IMR-90 (cell line): Measurements from ENCODE around the gene LHX5. TPM values are rescaled to one million over a fixed set of nuclear protein-coding genes. Genes with fewer than 3 reads are reported as not detected.

Experiments used
- ATAC-seq: fragments of 200-7000 bp; cut with Tn5 transposase; 2 replicates; pipeline ENCODE4 v1.9.1; 2020; ENCODE audit warnings: low read depth, mild to moderate bottlenecking, moderate library complexity
- BruUV-seq: library from RNA; stranded (reverse); fragments of 400-500 nt; replicated peaks from 2 replicates; lab custom pipeline; 2021; lab: Mats Ljungman, UMichigan
- CTCF ChIA-PET: fragments of 300-600 bp; formaldehyde crosslinking; extraction: SDS; loops from one replicate; lab custom pipeline; 2021; ENCODE audit warnings: antibody characterized with exemption; lab: Yijun Ruan, JAX
- POLR2A ChIA-PET: fragments of 300-600 bp; sonication (Branson Sonifier 250); formaldehyde crosslinking; loops from one replicate; lab custom pipeline; 2022; ENCODE audit warnings: antibody characterized with exemption; ENCODE audit not compliant: unreplicated experiment; lab: Charles Lee
- DNase-seq: peaks from one replicate; pipeline ENCODE4 v3.0.0; 2013
- H2AFZ ChIP-seq: replicated peaks from 2 replicates; pipeline ENCODE3; 2013; ENCODE audit warnings: low read length, mild to moderate bottlenecking; ENCODE audit not compliant: poor library complexity
- H2AK5ac ChIP-seq: 2 replicates; pipeline ENCODE4 v1.6.1; 2013; ENCODE audit warnings: low read depth, low read length, inconsistent platforms
- H2AK9ac ChIP-seq: replicated peaks from 2 replicates; pipeline ENCODE3; 2013; ENCODE audit warnings: mild to moderate bottlenecking, low read depth, low read length, moderate library complexity; ENCODE audit not compliant: poor library complexity
- H2BK120ac ChIP-seq: 2 replicates; pipeline ENCODE4 v1.6.1; 2013; ENCODE audit warnings: low read depth, low read length, inconsistent platforms
- H2BK15ac ChIP-seq: 3 replicates; pipeline ENCODE4 v1.6.1; 2013; ENCODE audit warnings: low read depth, low read length, inconsistent platforms
- H2BK20ac ChIP-seq: 2 replicates; pipeline ENCODE4 v1.6.1; 2013; ENCODE audit warnings: low read depth, mild to moderate bottlenecking, inconsistent platforms, low read length, moderate library complexity
- H2BK5ac ChIP-seq: 2 replicates; pipeline ENCODE4 v1.6.1; 2013; ENCODE audit warnings: mild to moderate bottlenecking, low read depth, low read length, inconsistent platforms; ENCODE audit not compliant: poor library complexity, severe bottlenecking
- H3K14ac ChIP-seq: replicated peaks from 2 replicates; pipeline ENCODE4 v1.6.1; 2013; ENCODE audit warnings: low read depth, low read length, inconsistent platforms
- H3K18ac ChIP-seq: 2 replicates; pipeline ENCODE4 v1.6.1; 2013; ENCODE audit warnings: low read depth, low read length, control low read depth
- H3K23ac ChIP-seq: 2 replicates; pipeline ENCODE4 v1.6.1; 2013; ENCODE audit warnings: low read depth, low read length, inconsistent platforms
- H3K27ac ChIP-seq: 2 replicates; pipeline ENCODE4 v1.5.1; 2013; ENCODE audit warnings: mild to moderate bottlenecking, control low read depth, low read length; ENCODE audit not compliant: insufficient read depth
- H3K27me3 ChIP-seq: 2 replicates; pipeline ENCODE4 v1.6.1; 2013; ENCODE audit warnings: low read length; ENCODE audit not compliant: control insufficient read depth, insufficient read depth
- H3K36me3 ChIP-seq: 2 replicates; pipeline ENCODE4 v1.6.1; 2013; ENCODE audit warnings: low read length, mixed read lengths; ENCODE audit not compliant: control insufficient read depth, insufficient read depth
- H3K4ac ChIP-seq: 2 replicates; pipeline ENCODE4 v1.6.1; 2013; ENCODE audit warnings: low read depth, low read length, inconsistent platforms
- H3K4me1 ChIP-seq: 2 replicates; pipeline ENCODE4 v1.6.1; 2013; ENCODE audit warnings: low read length, mixed read lengths; ENCODE audit not compliant: control insufficient read depth, insufficient read depth
- H3K4me2 ChIP-seq: 2 replicates; pipeline ENCODE4 v1.6.1; 2013; ENCODE audit warnings: low read depth, mild to moderate bottlenecking, control low read depth, low read length, moderate library complexity
- H3K4me3 ChIP-seq: 2 replicates; pipeline ENCODE4 v1.5.1; 2013; ENCODE audit warnings: low read depth, mild to moderate bottlenecking, control low read depth, low read length, moderate library complexity; ENCODE audit not compliant: insufficient read depth
- H3K56ac ChIP-seq: 2 replicates; pipeline ENCODE4 v1.6.1; 2013; ENCODE audit warnings: low read length, inconsistent platforms; ENCODE audit not compliant: insufficient read depth; ENCODE audit errors: extremely low read depth
- H3K79me1 ChIP-seq, 2 experiments: 2 replicates each; pipeline ENCODE4 v1.6.1; 2013; ENCODE audit warnings: low read length in 2 of 2, inconsistent platforms in 1 of 2, low read depth in 1 of 2
- H3K9ac ChIP-seq: 2 replicates; pipeline ENCODE4 v1.6.1; 2013; ENCODE audit warnings: low read depth, low read length, control low read depth
- H3K9me1 ChIP-seq: 2 replicates; pipeline ENCODE4 v1.6.1; 2013; ENCODE audit warnings: low read length, inconsistent platforms; ENCODE audit not compliant: insufficient read depth
- H3K9me3 ChIP-seq: 2 replicates; pipeline ENCODE4 v1.6.1; 2013; ENCODE audit warnings: low read length; ENCODE audit not compliant: control insufficient read depth, insufficient read depth
- H4K20me1 ChIP-seq: 2 replicates; pipeline ENCODE4 v1.6.1; 2013; ENCODE audit warnings: low read length, inconsistent platforms; ENCODE audit not compliant: insufficient read depth
- H4K5ac ChIP-seq: 2 replicates; pipeline ENCODE4 v1.6.1; 2013; ENCODE audit warnings: mild to moderate bottlenecking, low read depth, low read length, control low read depth
- H4K8ac ChIP-seq, 2 experiments: 2 replicates each; pipeline ENCODE4 v1.6.1; 2013; ENCODE audit warnings: low read depth in 2 of 2, low read length in 2 of 2, control low read depth in 1 of 2, inconsistent platforms in 1 of 2
- H4K91ac ChIP-seq: 2 replicates; pipeline ENCODE4 v1.6.1; 2013; ENCODE audit warnings: low read depth, low read length, inconsistent platforms; ENCODE audit not compliant: insufficient read depth
- CEBPB ChIP-seq: IDR thresholded peaks from 2 replicates; pipeline ENCODE4 v1.6.1; 2012; ENCODE audit warnings: low read depth, low read length, improper control_type of control experiment
- CHD1 ChIP-seq: IDR thresholded peaks from 2 replicates; pipeline ENCODE4 v1.6.1; 2012; ENCODE audit warnings: low read depth, low read length, improper control_type of control experiment
- RFX5 ChIP-seq: IDR thresholded peaks from 2 replicates; pipeline ENCODE4 v1.8.0; 2012; ENCODE audit warnings: low read depth, mild to moderate bottlenecking, low read length, moderate library complexity
- WGBS, 2 experiments: methylation state at CpG; one replicate each; pipeline versions ENCODE4 v1.1.5 to v1.1.7; 2013; ENCODE audit warnings: missing lambda C conversion rate in 2 of 2; ENCODE audit not compliant: insufficient read length in 1 of 2; ENCODE audit errors: extremely low coverage in 2 of 2; 5-methylcytosine and 5-hydroxymethylcytosine counted together
- dilution Hi-C: fragments of 300-500 bp; cut with HindIII; formaldehyde crosslinking; loops from one replicate; pipeline ENCODE4 v1.14.3; 2018; ENCODE audit warnings: low sequenced_read_pairs; ENCODE audit not compliant: unreplicated experiment
- in situ Hi-C: fragments of 300-500 bp; cut with MboI; formaldehyde crosslinking; loops from 3 replicates; pipeline ENCODE4 v1.14.3; 2019; ENCODE audit warnings: low sequenced_read_pairs, inconsistent platforms, mixed read lengths
- intact Hi-C: fragments of 100-400 bp; cut with micrococcal nuclease; formaldehyde crosslinking; loops from 2 replicates; pipeline ENCODE4 v1.10.0; 2022
- polyA plus RNA-seq, 3 experiments: library from polyadenylated mRNA; depleted of rRNA; stranded (reverse); fragments of >200 nt; gene quantifications; 2 replicates each; pipeline ENCODE4 v1.2.3, GENCODE V29; 2012; ENCODE audit warnings: low replicate concordance in 1 of 3
- total RNA-seq: library from RNA; depleted of rRNA; stranded (reverse); fragments of >200 nt; gene quantifications from 2 replicates; pipeline ENCODE4 v1.2.3, GENCODE V29; 2012

Gene LHX5
- total and polyA plus RNA-seq, 2 of the 4 experiments (the other 2 are of a cell fraction), result not detected

GRCh38 chr12:113449839-113450238 lies 21.8 kb downstream of the LHX5 start:
- no peak overlapping the region for H3K4me2 ChIP-seq
- H3K4me1 ChIP-seq, result no peaks in the 10 kb centered on the region
- intact Hi-C loops (no loop called here), in situ Hi-C loops (no loop called here), dilution Hi-C loops (no loop called here)
- H3K27me3 ChIP-seq, result peaks cover 3% of the 10 kb centered on the region; the same call in 1 of the 2 replicates
- H3K56ac ChIP-seq, result no peak overlapping the region
- no peak overlapping the region for H4K8ac ChIP-seq
- no peak for DNase-seq
- no peak overlapping the region for H3K27ac ChIP-seq
- no peaks in the 10 kb centered on the region for H3K79me1 ChIP-seq
- no peak overlapping the region for H4K5ac ChIP-seq
- no peaks in the 10 kb centered on the region for H3K9me1 ChIP-seq
- no peak overlapping the region for H2BK120ac ChIP-seq
- H3K23ac ChIP-seq, result no peak overlapping the region
- ATAC-seq, result no peak
- H3K4ac ChIP-seq, result no peak overlapping the region
- TF ChIP-seq RFX5 (no peak), CHD1 (no peak), CEBPB (no peak)
- no peak overlapping the region for H2AK9ac ChIP-seq
- no peak overlapping the region for H2BK15ac ChIP-seq
- H2BK5ac ChIP-seq, result no peak overlapping the region
- no CpG with 5 or more reads among the region's 1 CpG for WGBS, 2 experiments
- no TSS peak for BruUV-seq
- POLR2A ChIA-PET, result no interaction called here
- H3K14ac ChIP-seq, result no peak overlapping the region
- H2AK5ac ChIP-seq, result no peak overlapping the region
- H3K36me3 ChIP-seq, result no peaks in the 10 kb centered on the region
- H3K18ac ChIP-seq, result no peak overlapping the region
- H3K4me3 ChIP-seq, result no peak overlapping the region
- H4K20me1 ChIP-seq, result no peaks in the 10 kb centered on the region
- H2BK20ac ChIP-seq, result no peak overlapping the region
- no peak overlapping the region for H2AFZ ChIP-seq
- no peaks in the 10 kb centered on the region for H3K9me3 ChIP-seq
- no peak overlapping the region for H3K9ac ChIP-seq
- no peak overlapping the region for H4K91ac ChIP-seq
- CTCF ChIA-PET, result interaction anchor here (1.4 kb wide), 1 partner anchor 12 kb away, joined by 4 read pairs; no protein-coding TSS in a partner anchor
